ENCODE data around the gene COL4A2.

- no peak for TF ChIP-seq POLR2AphosphoS5 (IDR thresholded peaks at IDR 0.05; ENCODE audit: low read depth, low read length)
- no peak for TF ChIP-seq POLR2A (IDR thresholded peaks at IDR 0.05; ENCODE audit: low read depth, low read length)
- no peak for TF ChIP-seq TAF1 (IDR thresholded peaks at IDR 0.05; ENCODE audit: borderline replicate concordance, low read depth, low read length)
Measured at GRCh38 chr13:110479648-110480047, 172.6 kb downstream of the COL4A2 start.
